Skeletal muscle tissue (tissue), 4 donors: Measurements from ENCODE around the gene EDDM3A. TPM values are rescaled to one million over a fixed set of nuclear protein-coding genes. Genes with fewer than 3 reads are reported as not detected.
"Not testable (repeated sequence)": the region's sequence is repeated elsewhere in the genome, so short reads cannot be mapped to it uniquely, and the experiment has no call there.

ENCODE experiments used
- H3K27ac ChIP-seq: one replicate; pipeline ENCODE4 v1.7.0; 2013; ENCODE audit warnings: mild to moderate bottlenecking, low read depth, low read length, inconsistent platforms
- H3K27me3 ChIP-seq, 3 donors: one replicate each; pipeline ENCODE4 v1.7.0; 2013; ENCODE audit warnings: low read length in 3 of 3; ENCODE audit not compliant: control insufficient read depth in 3 of 3, insufficient read depth in 3 of 3
- H3K36me3 ChIP-seq, 3 donors: one replicate each; pipeline ENCODE4 v1.7.0; 2013; ENCODE audit warnings: low read length in 3 of 3; ENCODE audit not compliant: control insufficient read depth in 3 of 3, insufficient read depth in 3 of 3
- H3K4me1 ChIP-seq, 3 donors: one replicate each; pipeline ENCODE4 v1.7.0; 2013; ENCODE audit warnings: low read length in 3 of 3, mild to moderate bottlenecking in 3 of 3; ENCODE audit not compliant: control insufficient read depth in 3 of 3, insufficient read depth in 3 of 3
- H3K4me3 ChIP-seq, 3 donors: one replicate each; pipeline ENCODE4 v1.7.0; 2013; ENCODE audit warnings: low read length in 3 of 3
- H3K9ac ChIP-seq, 3 donors: one replicate each; pipeline ENCODE4 v1.7.0; 2013; ENCODE audit warnings: low read length in 3 of 3, mild to moderate bottlenecking in 3 of 3, moderate library complexity in 2 of 3, low read depth in 1 of 3
- H3K9me3 ChIP-seq, 3 donors: one replicate each; pipeline ENCODE4 v1.7.0; 2013; ENCODE audit warnings: low read length in 3 of 3; ENCODE audit not compliant: control insufficient read depth in 3 of 3
- total RNA-seq: library from RNA; depleted of rRNA; stranded (reverse); fragments of >200 nt; gene quantifications from one replicate; pipeline ENCODE4 v1.2.3, GENCODE V29; 2014
- donor health status: Osteomylitis.

Gene EDDM3A
- total RNA-seq = not detected

- no peaks in the 10 kb centered on the region for H3K27me3 ChIP-seq
- H3K36me3 ChIP-seq = no peaks in the 10 kb centered on the region
- no peaks in the 10 kb centered on the region for H3K9me3 ChIP-seq
- H3K27ac ChIP-seq = no peak within 1 kb of the TSS
- H3K4me3 ChIP-seq = no peak within 1 kb of the TSS
- no peaks in the 10 kb centered on the region for H3K4me1 ChIP-seq
- H3K9ac ChIP-seq = no peak within 1 kb of the TSS
Observed at GRCh38 chr14:20745571-20746358, at the start of gene EDDM3A. Gene EDDM3A (plus strand): TSS chr14:20745887. CDS start chr14:20747581, 1,694 bp downstream.

GRCh38 chr14:20696764-20697163 is 48.9 kb upstream of the EDDM3A start:
- peaks cover 0 to 5% (median 0%) of the 10 kb centered on the region in 3 donors for H3K36me3 ChIP-seq
- no peak overlapping the region for H3K4me3 ChIP-seq
- H3K27me3 ChIP-seq = no peaks in the 10 kb centered on the region
- H3K9me3 ChIP-seq = no peaks in the 10 kb centered on the region
- H3K9ac ChIP-seq = no peak overlapping the region
- H3K27ac ChIP-seq = no peak overlapping the region
- H3K4me1 ChIP-seq = no peaks in the 10 kb centered on the region

DNA sequence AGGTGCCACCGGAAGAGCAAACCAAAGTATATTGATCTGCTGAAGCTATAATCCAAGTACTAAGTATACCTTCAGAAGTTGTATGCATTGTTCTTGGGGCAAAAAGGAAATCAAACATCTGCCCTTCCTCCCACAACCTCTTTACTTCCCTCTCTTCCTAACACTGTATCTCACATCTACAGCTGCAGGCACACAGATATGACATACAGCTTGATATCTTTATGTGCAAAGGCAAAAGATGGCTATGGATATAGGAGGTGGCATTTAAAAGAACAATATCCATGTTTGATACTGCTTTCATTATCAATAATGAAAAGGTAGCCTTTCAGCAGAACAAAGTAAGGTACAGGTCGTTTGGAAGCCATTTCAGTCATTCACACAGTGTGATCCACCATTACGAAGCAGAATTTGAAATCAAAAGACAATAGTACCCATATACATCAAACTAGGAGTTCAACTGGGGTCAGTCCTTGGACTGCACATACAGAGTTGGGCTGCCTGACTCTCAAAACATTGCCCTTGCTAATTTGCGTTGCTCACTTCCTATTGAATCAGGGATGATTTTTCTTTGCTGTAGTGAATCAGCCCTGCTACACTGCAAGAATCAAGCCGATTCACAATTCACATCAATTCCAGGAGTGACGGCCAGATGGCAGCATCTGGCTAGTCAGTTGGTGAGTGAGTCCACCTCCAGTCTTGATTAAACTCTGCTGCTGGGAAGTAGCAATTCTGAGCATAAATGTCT is 48.2 kb upstream of the EDDM3A start:
- H3K4me3 ChIP-seq = no peak overlapping the region
- H3K27me3 ChIP-seq = no peaks in the 10 kb centered on the region
- H3K9me3 ChIP-seq = no peaks in the 10 kb centered on the region
- peaks cover 0 to 5% (median 0%) of the 10 kb centered on the region in 3 donors for H3K36me3 ChIP-seq
- no peaks in the 10 kb centered on the region for H3K4me1 ChIP-seq
- no peak overlapping the region for H3K27ac ChIP-seq
- H3K9ac ChIP-seq = no peak overlapping the region

- Histone ChIP-seq H3K36me3 (peaks cover 0 to 5% (median 0%) of the 10 kb centered on the region in 3 donors), H3K27me3 (no peaks in the 10 kb centered on the region), H3K4me3 (no peak overlapping the region), H3K9me3 (no peaks in the 10 kb centered on the region), H3K4me1 (no peaks in the 10 kb centered on the region), H3K27ac (no peak overlapping the region), H3K9ac (no peak overlapping the region)
Observed at GRCh38 chr14:20698018-20698329, 47.7 kb upstream of the EDDM3A start.

GRCh38 chr14:20698934-20699333 is 46.8 kb upstream of the EDDM3A start:
- Histone ChIP-seq H3K4me1 (no peaks in the 10 kb centered on the region), H3K9me3 (no peaks in the 10 kb centered on the region), H3K9ac (no peak overlapping the region), H3K36me3 (peaks cover 0 to 3% (median 0%) of the 10 kb centered on the region in 3 donors), H3K4me3 (no peak overlapping the region), H3K27me3 (no peaks in the 10 kb centered on the region), H3K27ac (no peak overlapping the region)

- Histone ChIP-seq H3K9ac (no peak overlapping the region), H3K9me3 (no peaks in the 10 kb centered on the region), H3K27me3 (no peaks in the 10 kb centered on the region), H3K4me1 (no peaks in the 10 kb centered on the region), H3K4me3 (no peak overlapping the region), H3K36me3 (peaks cover 0 to 3% (median 0%) of the 10 kb centered on the region in 3 donors), H3K27ac (no peak overlapping the region)
Observed at GRCh38 chr14:20699931-20700330, 45.8 kb upstream of the EDDM3A start.

DNA sequence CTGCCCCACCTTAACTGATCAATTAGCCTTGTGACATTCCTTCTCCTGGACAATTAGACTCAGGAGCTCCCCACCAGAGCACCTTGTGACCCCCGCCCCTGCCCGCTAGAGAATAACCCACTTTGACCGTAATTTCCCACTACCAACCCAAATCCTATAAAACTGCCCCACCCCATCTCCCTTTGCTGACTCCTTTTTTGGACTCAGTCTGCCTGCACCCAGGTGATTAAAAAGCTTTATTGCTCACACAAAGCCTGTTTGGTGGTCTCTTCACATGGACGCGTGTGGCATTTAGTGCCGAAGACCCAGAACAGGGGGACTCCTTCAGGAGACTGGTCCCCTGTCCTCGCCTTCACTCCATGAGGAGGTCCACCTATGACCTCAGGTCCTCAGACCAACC is 44.7 kb upstream of the EDDM3A start:
- H3K9me3 ChIP-seq, H3K4me1 ChIP-seq, H3K4me3 ChIP-seq, H3K27me3 ChIP-seq, H3K27ac ChIP-seq, H3K36me3 ChIP-seq, H3K9ac ChIP-seq: not testable (repeated sequence)

GRCh38 chr14:20706657-20707355 is 38.9 kb upstream of the EDDM3A start:
- no peak overlapping the region for H3K9ac ChIP-seq
- H3K36me3 ChIP-seq = no peaks in the 10 kb centered on the region
- H3K4me3 ChIP-seq = no peak overlapping the region
- no peaks in the 10 kb centered on the region for H3K9me3 ChIP-seq
- H3K27ac ChIP-seq = no peak overlapping the region
- H3K27me3 ChIP-seq = peaks cover 0 to 7% (median 0%) of the 10 kb centered on the region in 3 donors
- H3K4me1 ChIP-seq = no peaks in the 10 kb centered on the region

GRCh38 chr14:20707622-20708021 is 38.1 kb upstream of the EDDM3A start:
- Histone ChIP-seq H3K27ac (no peak overlapping the region), H3K4me3 (no peak overlapping the region), H3K36me3 (no peaks in the 10 kb centered on the region), H3K27me3 (peaks cover 0 to 7% (median 0%) of the 10 kb centered on the region in 3 donors), H3K9me3 (no peaks in the 10 kb centered on the region), H3K4me1 (no peaks in the 10 kb centered on the region), H3K9ac (no peak overlapping the region)

GRCh38 chr14:20711261-20711660 is 34.4 kb upstream of the EDDM3A start:
- Histone ChIP-seq H3K4me3 (no peak overlapping the region), H3K27ac (no peak overlapping the region), H3K9me3 (no peaks in the 10 kb centered on the region), H3K27me3 (peaks cover 0 to 7% (median 0%) of the 10 kb centered on the region in 3 donors), H3K9ac (no peak overlapping the region), H3K36me3 (no peaks in the 10 kb centered on the region), H3K4me1 (no peaks in the 10 kb centered on the region)
